Measurements from ENCODE around the gene TNFRSF1B. TPM values are rescaled to one million over a fixed set of nuclear protein-coding genes. Genes with fewer than 3 reads are reported as not detected.

TNFRSF1B gene
- polyA plus RNA-seq, 2 donors, result 1.8 to 3.4 TPM

DNA sequence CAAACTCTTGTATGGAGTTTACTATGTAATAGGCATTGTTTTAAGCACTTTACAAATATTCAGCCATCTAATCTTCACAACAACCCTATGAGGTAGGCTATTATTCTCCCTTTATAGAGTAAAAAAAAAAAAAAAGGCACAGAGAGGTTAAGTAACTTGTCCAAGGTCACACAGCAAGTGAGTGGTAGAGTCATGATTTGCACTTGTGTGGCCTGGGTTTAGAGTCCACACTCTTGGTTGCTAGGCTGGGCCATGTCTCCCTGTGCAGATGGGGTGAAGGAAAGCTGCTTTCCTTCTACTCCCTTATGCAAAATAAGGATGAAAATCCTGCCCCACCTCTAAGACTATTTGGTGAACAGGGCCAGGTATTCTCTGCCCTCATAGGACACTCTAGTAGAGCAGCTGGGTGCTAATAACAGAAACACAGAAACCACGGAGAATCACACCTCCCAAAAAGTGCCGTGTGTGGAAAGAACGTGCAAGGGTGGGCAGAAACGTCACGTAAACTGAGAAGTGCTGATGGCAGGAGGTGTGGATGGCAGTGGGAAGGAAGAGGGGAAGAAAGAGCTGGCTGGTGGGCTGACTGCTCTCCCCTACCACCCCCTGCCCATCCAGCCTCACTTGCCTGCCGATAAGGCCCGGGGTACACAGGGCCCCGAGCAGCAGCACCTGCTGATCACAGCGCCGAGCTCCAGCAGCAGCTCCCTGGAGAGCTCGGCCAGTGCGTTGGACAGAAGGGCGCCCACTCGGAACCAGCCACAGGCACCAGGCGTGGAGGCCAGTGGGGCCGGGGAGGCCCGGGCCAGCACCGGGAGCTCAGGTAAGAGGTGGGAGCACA lies 34.8 kb downstream of the TNFRSF1B start:
- H3K4me3 ChIP-seq (ENCODE audit: low read depth in 1 of 2, low read length in 2 of 2), result no peak overlapping the region
- no peaks in the 10 kb centered on the region for H3K27me3 ChIP-seq (ENCODE audit: control insufficient read depth in 1 of 2, insufficient read depth in 2 of 2, low read length in 2 of 2)
- H3K36me3 ChIP-seq (ENCODE audit: control insufficient read depth in 2 of 2, insufficient read depth in 2 of 2, low read length in 1 of 2), result peaks cover 0 to 5% of the 10 kb centered on the region in 2 donors
- no peaks in the 10 kb centered on the region for H3K9me3 ChIP-seq (ENCODE audit: control insufficient read depth in 2 of 2, insufficient read depth in 1 of 2, low read depth in 1 of 2, low read length in 1 of 2)
- no peaks in the 10 kb centered on the region for H3K4me1 ChIP-seq (ENCODE audit: control insufficient read depth in 2 of 2, insufficient read depth in 2 of 2, low read length in 1 of 2)
- 89 to 93% methylated on average over 18 of the region's 18 CpGs for WGBS, 2 donors
- no peak overlapping the region for H3K27ac ChIP-seq (ENCODE audit: low read depth in 2 of 2, low read length in 1 of 2)

DNA sequence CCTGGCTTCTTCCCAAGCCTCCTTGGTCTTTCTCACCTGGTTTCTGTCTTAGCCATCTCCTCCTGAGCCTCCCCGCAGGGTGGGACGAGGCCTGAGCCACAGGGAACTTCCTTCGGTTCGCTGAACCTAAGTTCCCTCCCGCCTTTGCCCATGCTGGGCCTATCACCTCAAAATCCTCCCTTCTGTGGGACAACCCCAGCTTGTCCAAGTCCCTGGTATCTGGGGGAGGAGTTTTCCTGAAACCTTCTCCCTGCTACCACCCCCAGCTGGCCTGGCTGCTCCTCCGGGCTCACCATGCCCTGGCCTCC lies 35.4 kb downstream of the TNFRSF1B start:
- 86% methylated on average over 6 of the region's 6 CpGs for WGBS, 2 donors
- Histone ChIP-seq H3K36me3 (ENCODE audit: control insufficient read depth in 2 of 2, insufficient read depth in 2 of 2, low read length in 1 of 2) (peaks cover 0 to 5% of the 10 kb centered on the region in 2 donors), H3K9me3 (ENCODE audit: control insufficient read depth in 2 of 2, insufficient read depth in 1 of 2, low read depth in 1 of 2, low read length in 1 of 2) (no peaks in the 10 kb centered on the region), H3K4me1 (ENCODE audit: control insufficient read depth in 2 of 2, insufficient read depth in 2 of 2, low read length in 1 of 2) (no peaks in the 10 kb centered on the region), H3K4me3 (ENCODE audit: low read depth in 1 of 2, low read length in 2 of 2) (no peak overlapping the region), H3K27ac (ENCODE audit: low read depth in 2 of 2, low read length in 1 of 2) (no peak overlapping the region), H3K27me3 (ENCODE audit: control insufficient read depth in 1 of 2, insufficient read depth in 2 of 2, low read length in 2 of 2) (no peaks in the 10 kb centered on the region)

DNA sequence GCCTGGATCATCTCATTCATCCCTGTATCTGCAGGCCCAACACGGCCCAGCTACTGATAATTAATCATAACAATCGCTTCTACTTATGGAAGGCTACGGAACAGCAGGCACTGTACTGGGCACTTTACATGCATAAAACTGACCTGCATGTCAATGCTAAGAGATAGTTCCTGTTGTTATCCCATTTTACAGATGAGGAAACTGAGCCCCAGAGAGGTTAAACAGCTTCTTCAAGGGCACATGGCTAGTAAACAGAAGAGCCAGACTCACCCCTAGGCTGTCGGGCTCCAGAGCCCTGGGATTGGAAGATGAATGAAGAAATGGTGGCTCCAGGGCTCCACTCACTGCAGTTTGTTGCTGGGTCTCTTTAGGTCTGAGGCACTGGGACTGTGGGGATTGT lies 35.8 kb downstream of the TNFRSF1B start:
- 78 to 81% methylated on average over 4 of the region's 4 CpGs for WGBS, 2 donors
- H3K36me3 ChIP-seq (ENCODE audit: control insufficient read depth in 2 of 2, insufficient read depth in 2 of 2, low read length in 1 of 2), result peaks cover 0 to 5% of the 10 kb centered on the region in 2 donors

GRCh38 chr1:12203216-12204007 lies 36.6 kb downstream of the TNFRSF1B start:
- no peak overlapping the region for H3K27ac ChIP-seq (ENCODE audit: low read depth in 2 of 2, low read length in 1 of 2)
- H3K36me3 ChIP-seq (ENCODE audit: control insufficient read depth in 2 of 2, insufficient read depth in 2 of 2, low read length in 1 of 2), result peaks cover 0 to 5% of the 10 kb centered on the region in 2 donors
- H3K9me3 ChIP-seq (ENCODE audit: control insufficient read depth in 2 of 2, insufficient read depth in 1 of 2, low read depth in 1 of 2, low read length in 1 of 2), result no peaks in the 10 kb centered on the region
- WGBS, 2 donors, result 82 to 89% methylated on average over 20 of the region's 20 CpGs
- no peak overlapping the region for H3K4me3 ChIP-seq (ENCODE audit: low read depth in 1 of 2, low read length in 2 of 2)
- no peaks in the 10 kb centered on the region for H3K4me1 ChIP-seq (ENCODE audit: control insufficient read depth in 2 of 2, insufficient read depth in 2 of 2, low read length in 1 of 2)
- H3K27me3 ChIP-seq (ENCODE audit: control insufficient read depth in 1 of 2, insufficient read depth in 2 of 2, low read length in 2 of 2), result no peaks in the 10 kb centered on the region

More for the DNA sequence above, 35.8 kb downstream of the TNFRSF1B start:
- Histone ChIP-seq H3K27me3 (ENCODE audit: control insufficient read depth in 1 of 2, insufficient read depth in 2 of 2, low read length in 2 of 2) (no peaks in the 10 kb centered on the region), H3K4me3 (ENCODE audit: low read depth in 1 of 2, low read length in 2 of 2) (no peak overlapping the region), H3K9me3 (ENCODE audit: control insufficient read depth in 2 of 2, insufficient read depth in 1 of 2, low read depth in 1 of 2, low read length in 1 of 2) (no peaks in the 10 kb centered on the region), H3K4me1 (ENCODE audit: control insufficient read depth in 2 of 2, insufficient read depth in 2 of 2, low read length in 1 of 2) (no peaks in the 10 kb centered on the region), H3K27ac (ENCODE audit: low read depth in 2 of 2, low read length in 1 of 2) (no peak overlapping the region)

DNA sequence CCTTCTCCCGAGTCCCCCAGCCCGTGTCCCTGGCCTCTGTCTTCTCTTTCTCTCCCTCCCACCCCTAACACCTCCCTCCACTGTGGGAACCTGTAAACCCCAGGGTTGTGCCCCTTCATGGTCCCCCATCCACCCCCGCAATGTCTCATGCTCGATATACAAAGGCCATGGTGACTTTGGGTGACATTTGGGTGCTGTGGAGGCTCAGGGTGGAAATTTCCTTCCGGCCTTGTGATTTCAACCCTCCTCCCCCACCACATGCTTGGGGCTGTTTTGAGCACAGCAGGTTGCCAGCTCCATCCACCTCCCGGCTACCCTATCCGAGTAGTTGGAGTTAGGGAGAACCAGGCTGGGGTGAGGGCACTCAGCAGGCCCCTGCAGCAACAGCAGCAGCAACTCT lies 37.3 kb downstream of the TNFRSF1B start:
- no peaks in the 10 kb centered on the region for H3K9me3 ChIP-seq (ENCODE audit: control insufficient read depth in 2 of 2, insufficient read depth in 1 of 2, low read depth in 1 of 2, low read length in 1 of 2)
- H3K4me1 ChIP-seq (ENCODE audit: control insufficient read depth in 2 of 2, insufficient read depth in 2 of 2, low read length in 1 of 2), result peaks cover 0 to 2% of the 10 kb centered on the region in 2 donors
- H3K36me3 ChIP-seq (ENCODE audit: control insufficient read depth in 2 of 2, insufficient read depth in 2 of 2, low read length in 1 of 2), result peaks cover 0 to 5% of the 10 kb centered on the region in 2 donors
- WGBS, 2 donors, result 79 to 84% methylated on average over 7 of the region's 7 CpGs
- H3K27me3 ChIP-seq (ENCODE audit: control insufficient read depth in 1 of 2, insufficient read depth in 2 of 2, low read length in 2 of 2), result no peaks in the 10 kb centered on the region
- H3K4me3 ChIP-seq (ENCODE audit: low read depth in 1 of 2, low read length in 2 of 2), result no peak overlapping the region
- no peak overlapping the region for H3K27ac ChIP-seq (ENCODE audit: low read depth in 2 of 2, low read length in 1 of 2)

DNA sequence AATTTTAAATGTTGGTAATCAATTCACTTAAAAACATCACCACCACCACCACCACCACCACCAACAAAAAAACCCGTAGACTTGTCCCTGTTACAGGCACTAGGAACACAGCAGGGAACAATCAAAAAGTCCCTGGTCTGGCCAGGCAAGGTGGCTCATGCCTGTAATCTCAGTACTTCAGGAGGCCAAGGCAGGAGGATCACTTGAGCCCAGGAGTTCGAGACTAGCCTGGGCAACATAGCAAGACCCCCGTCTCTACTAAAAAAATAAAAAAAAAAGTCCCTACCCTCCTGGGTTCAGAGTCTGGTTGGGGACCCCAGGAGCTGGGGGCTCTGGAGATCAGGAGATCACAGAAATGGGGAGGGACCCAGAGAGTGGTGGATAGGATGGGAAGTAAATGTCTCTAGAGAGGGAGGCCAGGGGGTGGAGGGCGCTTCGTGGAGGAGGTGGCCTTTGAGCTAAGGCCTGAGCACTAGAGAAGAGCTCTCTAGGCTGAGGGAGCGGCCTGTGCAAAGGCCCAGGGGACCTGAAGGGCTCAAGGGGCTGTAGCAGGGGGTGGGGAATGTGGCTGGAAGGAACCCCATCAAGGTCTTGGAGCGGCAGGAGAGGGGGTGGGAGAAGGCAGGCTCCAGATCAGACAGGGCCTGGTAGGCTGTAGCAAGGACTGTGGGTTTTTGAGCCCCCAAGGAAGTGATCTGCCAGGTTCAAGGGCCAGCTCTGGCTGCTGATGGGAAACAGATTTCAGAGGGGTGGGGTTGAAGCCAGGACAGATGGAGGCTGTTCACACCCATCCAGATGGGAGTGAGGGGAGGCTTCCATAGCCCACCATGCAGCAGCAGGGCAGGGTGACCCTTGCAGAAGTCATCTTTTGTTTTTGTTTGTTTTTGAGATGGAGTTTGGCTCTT lies 38.2 kb downstream of the TNFRSF1B start:
- Histone ChIP-seq H3K27me3 (ENCODE audit: control insufficient read depth in 1 of 2, insufficient read depth in 2 of 2, low read length in 2 of 2) (no peaks in the 10 kb centered on the region), H3K9me3 (ENCODE audit: control insufficient read depth in 2 of 2, insufficient read depth in 1 of 2, low read depth in 1 of 2, low read length in 1 of 2) (no peaks in the 10 kb centered on the region), H3K4me3 (ENCODE audit: low read depth in 1 of 2, low read length in 2 of 2) (no peak overlapping the region), H3K27ac (ENCODE audit: low read depth in 2 of 2, low read length in 1 of 2) (no peak overlapping the region), H3K4me1 (ENCODE audit: control insufficient read depth in 2 of 2, insufficient read depth in 2 of 2, low read length in 1 of 2) (peaks cover 0 to 4% of the 10 kb centered on the region in 2 donors), H3K36me3 (ENCODE audit: control insufficient read depth in 2 of 2, insufficient read depth in 2 of 2, low read length in 1 of 2) (peaks cover 0 to 5% of the 10 kb centered on the region in 2 donors)
- 87 to 90% methylated on average over 7 of the region's 7 CpGs for WGBS, 2 donors

DNA sequence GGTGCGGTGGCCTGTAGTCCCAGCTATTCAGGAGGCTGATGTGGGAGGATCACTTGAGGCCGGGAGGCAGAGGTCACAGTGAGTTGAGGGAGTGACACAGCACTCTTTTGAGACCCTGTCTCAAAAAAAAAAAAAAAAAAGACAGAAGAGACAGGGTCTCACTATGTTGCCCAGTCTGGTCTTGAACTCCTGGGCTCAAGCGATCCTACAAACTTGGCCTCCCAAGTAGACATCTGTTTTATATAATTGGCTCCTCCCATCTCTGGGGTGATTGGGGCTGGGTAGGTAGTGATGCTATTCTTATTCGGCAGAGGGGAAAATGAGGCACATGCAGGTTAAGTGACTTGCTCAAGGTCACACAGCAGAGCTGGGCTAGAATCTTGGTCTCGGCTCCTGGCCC lies 39.4 kb downstream of the TNFRSF1B start:
- Histone ChIP-seq H3K4me3 (ENCODE audit: low read depth in 1 of 2, low read length in 2 of 2) (no peak overlapping the region), H3K9me3 (ENCODE audit: control insufficient read depth in 2 of 2, insufficient read depth in 1 of 2, low read depth in 1 of 2, low read length in 1 of 2) (no peaks in the 10 kb centered on the region), H3K27ac (ENCODE audit: low read depth in 2 of 2, low read length in 1 of 2) (no peak overlapping the region), H3K4me1 (ENCODE audit: control insufficient read depth in 2 of 2, insufficient read depth in 2 of 2, low read length in 1 of 2) (peaks cover 0 to 4% of the 10 kb centered on the region in 2 donors), H3K27me3 (ENCODE audit: control insufficient read depth in 1 of 2, insufficient read depth in 2 of 2, low read length in 2 of 2) (no peaks in the 10 kb centered on the region), H3K36me3 (ENCODE audit: control insufficient read depth in 2 of 2, insufficient read depth in 2 of 2, low read length in 1 of 2) (peaks cover 0 to 5% of the 10 kb centered on the region in 2 donors)
- WGBS, 2 donors, result 92% methylated on average over 5 of the region's 5 CpGs

DNA sequence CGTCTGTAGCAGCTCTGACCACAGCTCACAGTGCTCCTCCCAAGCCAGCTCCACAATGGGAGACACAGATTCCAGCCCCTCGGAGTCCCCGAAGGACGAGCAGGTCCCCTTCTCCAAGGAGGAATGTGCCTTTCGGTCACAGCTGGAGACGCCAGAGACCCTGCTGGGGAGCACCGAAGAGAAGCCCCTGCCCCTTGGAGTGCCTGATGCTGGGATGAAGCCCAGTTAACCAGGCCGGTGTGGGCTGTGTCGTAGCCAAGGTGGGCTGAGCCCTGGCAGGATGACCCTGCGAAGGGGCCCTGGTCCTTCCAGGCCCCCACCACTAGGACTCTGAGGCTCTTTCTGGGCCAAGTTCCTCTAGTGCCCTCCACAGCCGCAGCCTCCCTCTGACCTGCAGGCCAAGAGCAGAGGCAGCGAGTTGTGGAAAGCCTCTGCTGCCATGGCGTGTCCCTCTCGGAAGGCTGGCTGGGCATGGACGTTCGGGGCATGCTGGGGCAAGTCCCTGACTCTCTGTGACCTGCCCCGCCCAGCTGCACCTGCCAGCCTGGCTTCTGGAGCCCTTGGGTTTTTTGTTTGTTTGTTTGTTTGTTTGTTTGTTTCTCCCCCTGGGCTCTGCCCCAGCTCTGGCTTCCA lies 40.1 kb downstream of the TNFRSF1B start:
- Histone ChIP-seq H3K9me3 (ENCODE audit: control insufficient read depth in 2 of 2, insufficient read depth in 1 of 2, low read depth in 1 of 2, low read length in 1 of 2) (no peaks in the 10 kb centered on the region), H3K4me3 (ENCODE audit: low read depth in 1 of 2, low read length in 2 of 2) (no peak overlapping the region), H3K36me3 (ENCODE audit: control insufficient read depth in 2 of 2, insufficient read depth in 2 of 2, low read length in 1 of 2) (peaks cover 0 to 3% of the 10 kb centered on the region in 2 donors), H3K27me3 (ENCODE audit: control insufficient read depth in 1 of 2, insufficient read depth in 2 of 2, low read length in 2 of 2) (no peaks in the 10 kb centered on the region), H3K4me1 (ENCODE audit: control insufficient read depth in 2 of 2, insufficient read depth in 2 of 2, low read length in 1 of 2) (peaks cover 0 to 4% of the 10 kb centered on the region in 2 donors), H3K27ac (ENCODE audit: low read depth in 2 of 2, low read length in 1 of 2) (no peak overlapping the region)
- 74 to 75% methylated on average over 17 of the region's 17 CpGs for WGBS, 2 donors

DNA sequence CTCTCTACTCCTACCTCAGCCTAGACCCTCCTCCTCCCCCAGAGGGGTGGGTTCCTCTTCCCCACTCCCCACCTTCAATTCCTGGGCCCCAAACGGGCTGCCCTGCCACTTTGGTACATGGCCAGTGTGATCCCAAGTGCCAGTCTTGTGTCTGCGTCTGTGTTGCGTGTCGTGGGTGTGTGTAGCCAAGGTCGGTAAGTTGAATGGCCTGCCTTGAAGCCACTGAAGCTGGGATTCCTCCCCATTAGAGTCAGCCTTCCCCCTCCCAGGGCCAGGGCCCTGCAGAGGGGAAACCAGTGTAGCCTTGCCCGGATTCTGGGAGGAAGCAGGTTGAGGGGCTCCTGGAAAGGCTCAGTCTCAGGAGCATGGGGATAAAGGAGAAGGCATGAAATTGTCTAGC lies 41.5 kb downstream of the TNFRSF1B start:
- H3K4me3 ChIP-seq (ENCODE audit: low read depth in 1 of 2, low read length in 2 of 2), result no peak overlapping the region
- WGBS, 2 donors, result 61 to 67% methylated on average over 6 of the region's 6 CpGs
- H3K27ac ChIP-seq (ENCODE audit: low read depth in 2 of 2, low read length in 1 of 2), result no peak overlapping the region

More for the DNA sequence above, 41.5 kb downstream of the TNFRSF1B start:
- peaks cover 0 to 4% of the 10 kb centered on the region in 2 donors for H3K4me1 ChIP-seq (ENCODE audit: control insufficient read depth in 2 of 2, insufficient read depth in 2 of 2, low read length in 1 of 2)
- H3K27me3 ChIP-seq (ENCODE audit: control insufficient read depth in 1 of 2, insufficient read depth in 2 of 2, low read length in 2 of 2), result no peaks in the 10 kb centered on the region
- no peaks in the 10 kb centered on the region for H3K36me3 ChIP-seq (ENCODE audit: control insufficient read depth in 2 of 2, insufficient read depth in 2 of 2, low read length in 1 of 2)
- H3K9me3 ChIP-seq (ENCODE audit: control insufficient read depth in 2 of 2, insufficient read depth in 1 of 2, low read depth in 1 of 2, low read length in 1 of 2), result no peaks in the 10 kb centered on the region
